Right lobe of liver (tissue), 6 donors: ENCODE data around the gene AVPR2. TPM values are rescaled to one million over a fixed set of nuclear protein-coding genes. Genes with fewer than 3 reads are reported as not detected.

Source experiments
- ATAC-seq, 4 donors: fragments of 200-7000 bp; cut with Tn5 transposase; one replicate each; pipeline ENCODE4 v1.9.1; 2020; ENCODE audit warnings: mild to moderate bottlenecking in 4 of 4, moderate library complexity in 4 of 4
- DNase-seq, 3 donors: peaks; one replicate each; pipeline ENCODE4 v3.0.0-alpha.2; 2020
- H3K27ac ChIP-seq, 3 donors: fragments of 200-600 bp; one replicate each; pipeline ENCODE4 v1.8.0; 2022
- H3K27me3 ChIP-seq, 2 donors: fragments of 200-600 bp; one replicate each; pipeline ENCODE4 v1.8.0; 2022
- H3K36me3 ChIP-seq, 4 donors: fragments of 200-600 bp; sonication (generic) in 1 of 4; one replicate each; pipeline versions ENCODE4 v1.5.1 to v1.8.0; 2017 to 2022; ENCODE audit warnings: control low read depth in 1 of 4
- H3K4me1 ChIP-seq, 4 donors: fragments of 200-600 bp; sonication (generic) in 1 of 4; one replicate each; pipeline versions ENCODE4 v1.5.1 to v1.8.0; 2017 to 2022; ENCODE audit warnings: control low read depth in 1 of 4
- H3K4me3 ChIP-seq, 3 donors: fragments of 200-600 bp; one replicate each; pipeline ENCODE4 v1.8.0; 2022
- H3K9me3 ChIP-seq, 4 donors: fragments of 200-600 bp; sonication (generic) in 1 of 4; one replicate each; pipeline versions ENCODE4 v1.5.1 to v1.8.0; 2017 to 2022; ENCODE audit warnings: control low read depth in 1 of 4
- POLR2A ChIP-seq: fragments of 450-650 bp; IDR thresholded peaks from one replicate; pipeline ENCODE4 v1.6.1; 2017; ENCODE audit warnings: antibody characterized with exemption, mild to moderate bottlenecking
- WGBS: methylation state at CpG from one replicate; pipeline ENCODE4 v1.1.6; 2018; ENCODE audit warnings: low coverage, low lambda C conversion rate; ENCODE audit not compliant: insufficient coverage; ENCODE audit errors: missing lambda C conversion rate; 5-methylcytosine and 5-hydroxymethylcytosine counted together
- intact Hi-C, 2 donors: fragments of 100-400 bp; cut with DNase I; formaldehyde crosslinking; loops; one replicate each; pipeline versions ENCODE4 v1.11.2 to v1.14.1; 2022
- long read RNA-seq: library from polyadenylated mRNA; unstranded; transcript quantifications from one replicate; pipeline ENCODE4 v2.0.0, GENCODE V29; 2019
- total RNA-seq, 6 experiments: library from RNA; depleted of rRNA in 2 of 6; stranded (reverse); fragments of >200 nt in 2 of 6; fragmentation: NEBNext Ultra II Directional in 3 of 6; extraction: Animal tissue kit (Norgen Biotek cat#: 25700) in 3 of 6; gene quantifications; one replicate each; pipeline versions ENCODE4 v1.1.0 to v1.2.4, GENCODE V29; 2016 to 2023
- TF ChIP-seq, protein P1 (sequence below), 4 donors: fragments of 200-600 bp in 3 of 4; fragments of 450-650 bp in 1 of 4; IDR thresholded peaks; one replicate each; pipeline versions ENCODE4 v1.5.1 to v1.8.0; 2016 to 2022; ENCODE audit warnings: antibody characterized with exemption in 4 of 4, mild to moderate bottlenecking in 2 of 4
- donor health status: DM: no; HTN: yes; CAD: no.
- donor health status: DM: no; HTN: no; CAD: no.
- donor health status: DM: no; HTN: no; CAD: no.
- donor health status: DM: no; HTN: yes; CAD: no.
- donor health status: DM: no; HTN: yes; CAD: no.

Gene AVPR2
- under 1 TPM in 1 of 6 experiments, not detected in 5; 0.31 TPM for total RNA-seq
- long read RNA-seq, result 0 reads

DNA sequence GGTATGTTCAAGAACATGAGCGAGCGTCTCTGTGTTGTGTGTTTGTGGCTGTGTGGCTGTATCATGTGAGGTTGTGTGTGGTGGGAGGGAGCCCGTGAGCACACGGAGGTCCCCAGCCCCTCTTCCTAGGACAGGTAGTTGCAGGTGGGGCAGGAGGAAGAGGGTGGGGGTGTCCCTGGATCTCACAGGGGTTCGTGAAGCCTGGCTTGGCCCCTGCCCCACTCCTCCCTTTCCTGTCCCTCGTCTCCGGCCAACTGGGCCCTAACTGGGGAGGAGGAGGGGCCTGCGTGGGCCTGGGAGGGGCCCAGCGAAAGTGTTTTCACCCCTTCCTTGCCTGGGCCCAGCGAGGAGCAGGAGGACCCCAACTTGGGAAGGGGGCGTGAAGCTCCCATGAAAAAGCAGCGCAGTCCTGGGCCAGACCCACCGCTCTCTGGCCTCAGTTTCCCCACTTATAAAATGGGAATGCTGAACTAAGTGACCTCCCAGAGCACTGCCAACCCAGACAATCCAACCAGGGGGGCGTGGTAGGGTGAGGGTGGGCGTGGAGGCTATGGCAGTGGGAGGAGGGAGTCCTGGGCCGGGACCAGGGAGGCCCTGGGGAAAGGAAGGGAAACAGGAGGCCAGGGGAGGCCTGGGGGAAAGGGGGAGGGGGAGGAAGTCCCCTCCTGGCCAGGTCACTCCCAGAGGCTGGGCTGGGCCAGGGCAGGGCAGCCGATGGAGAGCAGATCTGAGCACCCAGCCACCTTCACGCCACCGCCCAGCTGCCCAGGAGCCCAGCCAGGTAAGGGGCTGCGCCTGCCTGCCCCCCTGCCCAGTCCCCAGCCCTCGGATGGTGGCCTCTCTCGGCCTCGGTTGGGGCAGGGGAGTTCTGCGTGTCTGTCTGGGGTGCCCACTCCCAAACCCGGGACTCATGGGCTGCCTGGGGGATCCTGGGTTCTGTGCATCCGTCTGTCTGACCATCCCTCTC lies at the start of gene AVPR2:
Gene AVPR2, plus strand, starts transcription at position 683 of the 967 bp plus-strand sequence. CDS start 473 bp downstream, outside the sequence.
- Histone ChIP-seq H3K4me3 (no peak within 1 kb of the TSS), H3K36me3 (no peaks in the 10 kb centered on the region), H3K9me3 (no peaks in the 10 kb centered on the region), H3K4me1 (no peaks in the 10 kb centered on the region), H3K27me3 (no peaks in the 10 kb centered on the region), H3K27ac (no peak within 1 kb of the TSS)
- TF ChIP-seq POLR2A, result no peak
- TF ChIP-seq, protein P1, sequence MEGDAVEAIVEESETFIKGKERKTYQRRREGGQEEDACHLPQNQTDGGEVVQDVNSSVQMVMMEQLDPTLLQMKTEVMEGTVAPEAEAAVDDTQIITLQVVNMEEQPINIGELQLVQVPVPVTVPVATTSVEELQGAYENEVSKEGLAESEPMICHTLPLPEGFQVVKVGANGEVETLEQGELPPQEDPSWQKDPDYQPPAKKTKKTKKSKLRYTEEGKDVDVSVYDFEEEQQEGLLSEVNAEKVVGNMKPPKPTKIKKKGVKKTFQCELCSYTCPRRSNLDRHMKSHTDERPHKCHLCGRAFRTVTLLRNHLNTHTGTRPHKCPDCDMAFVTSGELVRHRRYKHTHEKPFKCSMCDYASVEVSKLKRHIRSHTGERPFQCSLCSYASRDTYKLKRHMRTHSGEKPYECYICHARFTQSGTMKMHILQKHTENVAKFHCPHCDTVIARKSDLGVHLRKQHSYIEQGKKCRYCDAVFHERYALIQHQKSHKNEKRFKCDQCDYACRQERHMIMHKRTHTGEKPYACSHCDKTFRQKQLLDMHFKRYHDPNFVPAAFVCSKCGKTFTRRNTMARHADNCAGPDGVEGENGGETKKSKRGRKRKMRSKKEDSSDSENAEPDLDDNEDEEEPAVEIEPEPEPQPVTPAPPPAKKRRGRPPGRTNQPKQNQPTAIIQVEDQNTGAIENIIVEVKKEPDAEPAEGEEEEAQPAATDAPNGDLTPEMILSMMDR (IDR thresholded peaks at IDR 0.05), result no peak
- no peak for DNase-seq
- peak; percentile 16 to 45 (median 26) for ATAC-seq
- intact Hi-C loops, result no loop called here
- 40% methylated on average over 11 of the region's 26 CpGs for WGBS

DNA sequence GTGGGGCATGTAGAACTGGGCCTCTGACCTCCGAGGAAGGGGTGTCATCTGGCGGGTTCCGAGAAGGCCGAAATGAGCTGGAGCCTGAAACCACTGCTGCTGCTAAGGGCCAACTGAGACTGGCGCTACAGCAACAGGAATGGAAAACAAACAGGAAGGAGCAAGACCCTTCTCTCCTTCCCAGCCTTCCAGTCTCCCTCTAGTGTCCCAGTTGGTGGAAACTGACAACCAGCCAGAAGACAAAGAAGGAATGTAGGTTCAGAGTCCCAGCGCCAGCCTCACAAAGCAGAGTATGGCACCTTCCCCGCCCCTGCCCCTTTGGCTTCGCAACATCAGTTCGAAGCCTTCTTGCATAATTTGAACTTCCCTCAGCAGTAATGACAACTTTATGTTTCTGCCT lies 49.8 kb upstream of the AVPR2 start:
- H3K4me1 ChIP-seq, result no peaks in the 10 kb centered on the region
- intact Hi-C loops, result no loop called here
- TF ChIP-seq, protein P1 (IDR thresholded peaks at IDR 0.05), result no peak
- no peak for TF ChIP-seq POLR2A
- no peak for DNase-seq
- no peak overlapping the region for H3K4me3 ChIP-seq
- H3K36me3 ChIP-seq, result no peaks in the 10 kb centered on the region
- no peaks in the 10 kb centered on the region for H3K9me3 ChIP-seq
- no peak overlapping the region for H3K27ac ChIP-seq
- 60% methylated on average over 3 of the region's 9 CpGs for WGBS
- no peak for ATAC-seq
- no peaks in the 10 kb centered on the region for H3K27me3 ChIP-seq

- DNase-seq (no peak), ATAC-seq (no peak)
- H3K4me1 ChIP-seq, result no peaks in the 10 kb centered on the region
- no peaks in the 10 kb centered on the region for H3K9me3 ChIP-seq
- no peaks in the 10 kb centered on the region for H3K27me3 ChIP-seq
- whole genome bisulfite sequencing, result 37% methylated on average over 2 of the region's 2 CpGs
- no peak overlapping the region for H3K27ac ChIP-seq
- no peak for TF ChIP-seq POLR2A
- TF ChIP-seq, protein P1 (IDR thresholded peaks at IDR 0.05), result no peak
- intact Hi-C loops, result no loop called here
- no peak overlapping the region for H3K4me3 ChIP-seq
- H3K36me3 ChIP-seq, result no peaks in the 10 kb centered on the region
Observed at GRCh38 chrX:153857348-153857903, 47.0 kb upstream of the AVPR2 start.

- TF ChIP-seq, protein P1 (IDR thresholded peaks at IDR 0.05), result no peak
- no peak for TF ChIP-seq POLR2A
- H3K4me3 ChIP-seq, result no peak overlapping the region
- no peak overlapping the region for H3K27ac ChIP-seq
- H3K27me3 ChIP-seq, result no peaks in the 10 kb centered on the region
- H3K4me1 ChIP-seq, result no peaks in the 10 kb centered on the region
- intact Hi-C loops, result no loop called here
- H3K36me3 ChIP-seq, result no peaks in the 10 kb centered on the region
- no peak for DNase-seq
- no peaks in the 10 kb centered on the region for H3K9me3 ChIP-seq
- WGBS, result 69% methylated on average over 7 of the region's 10 CpGs
- no peak for ATAC-seq
Observed at GRCh38 chrX:153861151-153861550, 43.3 kb upstream of the AVPR2 start.
